SKM-1 (cell line): ENCODE data around the gene HES3.

Experiments used
- DNase-seq: peaks from one replicate; lab custom pipeline; 2025; ENCODE audit not compliant: unreplicated experiment; lab: John Stamatoyannopoulos, UW

HES3 gene

GRCh38 chr1:6260961-6261614 lies 17.1 kb downstream of the HES3 start, which contains the start of gene GPR153:
GPR153 (minus strand) TSS chr1:6261098; CDS start chr1:6254905, 6,193 bp downstream.
- no peak for DNase-seq

GRCh38 chr1:6261615-6261995 lies 17.6 kb downstream of the HES3 start:
- DNase-seq = no peak

GRCh38 chr1:6262555-6263420 lies 18.8 kb downstream of the HES3 start:
- no peak for DNase-seq

GRCh38 chr1:6263716-6264115 lies 19.7 kb downstream of the HES3 start:
- DNase-seq = no peak

- DNase-seq = no peak
Measured at GRCh38 chr1:6265151-6265550, 21.2 kb downstream of the HES3 start.

- no peak for DNase-seq
Measured at GRCh38 chr1:6266641-6267040, 22.7 kb downstream of the HES3 start.

- no peak for DNase-seq
Measured at GRCh38 chr1:6267686-6268322, 23.8 kb downstream of the HES3 start.

- DNase-seq = no peak
Measured at GRCh38 chr1:6268415-6268814, 24.4 kb downstream of the HES3 start.

GRCh38 chr1:6269296-6269695 lies 25.3 kb downstream of the HES3 start:
- no peak for DNase-seq

GRCh38 chr1:6269720-6270400 lies 25.9 kb downstream of the HES3 start:
- DNase-seq = no peak

GRCh38 chr1:6270401-6270800 lies 26.4 kb downstream of the HES3 start:
- no peak for DNase-seq

- no peak for DNase-seq
Measured at GRCh38 chr1:6271006-6271405, 27.0 kb downstream of the HES3 start.

GRCh38 chr1:6271554-6271953 lies 27.6 kb downstream of the HES3 start:
- no peak for DNase-seq

- DNase-seq = no peak
Measured at GRCh38 chr1:6272452-6272851, 28.5 kb downstream of the HES3 start.

GRCh38 chr1:6272868-6273267 lies 28.9 kb downstream of the HES3 start:
- DNase-seq = no peak

GRCh38 chr1:6273380-6273891 lies 29.5 kb downstream of the HES3 start:
- DNase-seq = no peak

GRCh38 chr1:6274102-6274501 lies 30.1 kb downstream of the HES3 start:
- DNase-seq = no peak

GRCh38 chr1:6274622-6275139 lies 30.7 kb downstream of the HES3 start:
- DNase-seq = no peak

- DNase-seq = no peak
Measured at GRCh38 chr1:6275826-6276782, 32.1 kb downstream of the HES3 start.
